GM18498 (cell line): Measurements from ENCODE around the gene TEAD1.
"Not testable (repeated sequence)": the region's sequence is repeated elsewhere in the genome, so short reads cannot be mapped to it uniquely, and the experiment has no call there.

Experiments used
- ATAC-seq: cut with Tn5 transposase; IDR thresholded peaks from one replicate; pipeline ENCODE4 v1.9.1; 2021; ENCODE audit warnings: mild to moderate bottlenecking, moderate library complexity; ENCODE audit not compliant: unreplicated experiment

TEAD1 gene

GRCh38 chr11:12733091-12733490, 58.9 kb downstream of the TEAD1 start:
- ATAC-seq: no peak

- ATAC-seq: no peak
These were observed 60.4 kb downstream of the TEAD1 start for GRCh38 chr11:12734625-12735024.

- ATAC-seq: no peak
These were observed 61.0 kb downstream of the TEAD1 start for GRCh38 chr11:12735262-12735661.

- ATAC-seq: no peak
These were observed 62.8 kb downstream of the TEAD1 start for GRCh38 chr11:12737024-12737423.

GRCh38 chr11:12741671-12742216, 67.5 kb downstream of the TEAD1 start:
- ATAC-seq: no peak

- ATAC-seq: no peak
These were observed 69.7 kb downstream of the TEAD1 start for GRCh38 chr11:12743834-12744449.

GRCh38 chr11:12744826-12745502, 70.7 kb downstream of the TEAD1 start:
- no peak for ATAC-seq

- no peak for ATAC-seq
These were observed 71.6 kb downstream of the TEAD1 start for GRCh38 chr11:12745787-12746186.

- ATAC-seq: no peak
These were observed 72.4 kb downstream of the TEAD1 start for GRCh38 chr11:12746593-12747097.

GRCh38 chr11:12748561-12748960, 74.3 kb downstream of the TEAD1 start:
- ATAC-seq: no peak

GRCh38 chr11:12749442-12749841, 75.2 kb downstream of the TEAD1 start:
- no peak for ATAC-seq

GRCh38 chr11:12750181-12750580, 76.0 kb downstream of the TEAD1 start:
- no peak for ATAC-seq

- no peak for ATAC-seq
These were observed 78.8 kb downstream of the TEAD1 start for GRCh38 chr11:12752868-12753524.

- no peak for ATAC-seq
These were observed 79.8 kb downstream of the TEAD1 start for GRCh38 chr11:12754021-12754420.

- ATAC-seq: no peak
These were observed 80.5 kb downstream of the TEAD1 start for GRCh38 chr11:12754582-12755234.

- ATAC-seq: no peak
These were observed 81.6 kb downstream of the TEAD1 start for GRCh38 chr11:12755510-12756453.

- ATAC-seq: no peak
These were observed 82.2 kb downstream of the TEAD1 start for GRCh38 chr11:12756454-12756806.

GRCh38 chr11:12756867-12757266, 82.6 kb downstream of the TEAD1 start:
- ATAC-seq: no peak

GRCh38 chr11:12757416-12757815, 83.2 kb downstream of the TEAD1 start:
- ATAC-seq: no peak

- not testable (repeated sequence) for ATAC-seq
These were observed 83.9 kb downstream of the TEAD1 start for GRCh38 chr11:12758117-12758516.
